K562 (cell line): ENCODE results near the gene IL12RB1. TPM values are rescaled to one million over a fixed set of nuclear protein-coding genes. Genes with fewer than 3 reads are reported as not detected.

Experiments
- TEAD1 ChIP-seq, 2 experiments: fragments of 450-650 bp in 1 of 2; sonication (generic) in 1 of 2; formaldehyde crosslinking; IDR thresholded peaks; 2 replicates each; pipeline versions ENCODE4 v1.4.0 to v1.8.0; 2020 to 2022; ENCODE audit warnings: mild to moderate bottlenecking in 2 of 2, missing genetic modification reagents in 1 of 2
- ZBED1 ChIP-seq: IDR thresholded peaks from 2 replicates; pipeline ENCODE4 v1.6.1; 2014
- ZSCAN29 ChIP-seq: fragments of 450-650 bp; IDR thresholded peaks from 2 replicates; pipeline ENCODE4 v1.6.1; 2017
- polyA plus RNA-seq, 8 experiments: library from polyadenylated mRNA; depleted of rRNA in 4 of 8; stranded (reverse) in 5 of 8; unstranded in 3 of 8; fragments of >200 nt; fragmentation: Nextera tagmentation in 2 of 8; fragmentation: Illumina TruSeq in 1 of 8; extraction: Ambion mirVana in 2 of 8; extraction: Trizol in 1 of 8; gene quantifications; 2 replicates each; pipeline versions ENCODE4 v1.2.1 to v1.2.3, GENCODE V29; 2011 to 2014; ENCODE audit warnings: inconsistent platforms in 1 of 8, missing spikeins in 1 of 8
- total RNA-seq, 7 experiments: library from RNA; depleted of rRNA in 6 of 7; stranded (reverse); fragments of >200 nt in 6 of 7; fragmentation: Illumina TruSeq in 2 of 7; extraction: Trizol in 2 of 7; gene quantifications; 2 replicates each; pipeline versions ENCODE4 v1.2.1 to v1.2.3, GENCODE V29; 2011 to 2021; ENCODE audit warnings: low replicate concordance in 1 of 7
- TF ChIP-seq, protein P1 (sequence below), 2 experiments: IDR thresholded peaks; 2 replicates each; pipeline ENCODE4 v1.6.1; 2012; ENCODE audit warnings: improper control_type of control experiment in 2 of 2, low read depth in 2 of 2, low read length in 2 of 2, borderline replicate concordance in 1 of 2
- TF ChIP-seq, protein P2 (sequence below): fragments of 250-450 bp; sonication (Bioruptor Pico); IDR thresholded peaks from 2 replicates; pipeline ENCODE4 v1.8.0; 2022; ENCODE audit warnings: moderate library complexity, mild to moderate bottlenecking, inconsistent platforms
- TF ChIP-seq, protein P3 (sequence below): sonication (generic); formaldehyde crosslinking; IDR thresholded peaks from 2 replicates; pipeline ENCODE4 v1.8.1; 2023; ENCODE audit warnings: mild to moderate bottlenecking, missing genetic modification reagents

IL12RB1 gene
- total and polyA plus RNA-seq, 9 of the 15 experiments (the other 6 are each of a cell fraction or from before 2014, with no cell fraction given) = 0.04 to 0.07 (median 0.06) TPM; not detected in 5

DNA sequence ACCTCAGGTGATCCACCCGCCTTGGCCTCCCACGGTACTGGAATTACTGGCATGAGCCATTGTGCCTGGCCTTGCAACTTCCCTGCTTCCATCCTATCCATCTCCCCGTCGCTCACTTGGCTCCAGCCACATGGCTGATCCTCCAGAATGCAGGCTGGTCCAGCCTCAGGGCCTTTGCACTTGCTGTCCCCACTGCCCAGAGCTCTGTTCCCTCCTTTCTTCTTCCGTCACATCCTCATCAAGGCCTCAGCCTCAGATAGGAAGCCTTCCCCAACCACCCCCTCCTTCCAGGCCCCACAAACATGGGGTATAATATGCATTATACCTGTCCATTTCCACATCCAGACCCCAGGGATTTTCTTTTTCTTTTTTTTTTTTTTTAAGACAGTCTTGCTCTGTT is 27.1 kb upstream of the IL12RB1 start (continued):
- TF ChIP-seq, protein P1, sequence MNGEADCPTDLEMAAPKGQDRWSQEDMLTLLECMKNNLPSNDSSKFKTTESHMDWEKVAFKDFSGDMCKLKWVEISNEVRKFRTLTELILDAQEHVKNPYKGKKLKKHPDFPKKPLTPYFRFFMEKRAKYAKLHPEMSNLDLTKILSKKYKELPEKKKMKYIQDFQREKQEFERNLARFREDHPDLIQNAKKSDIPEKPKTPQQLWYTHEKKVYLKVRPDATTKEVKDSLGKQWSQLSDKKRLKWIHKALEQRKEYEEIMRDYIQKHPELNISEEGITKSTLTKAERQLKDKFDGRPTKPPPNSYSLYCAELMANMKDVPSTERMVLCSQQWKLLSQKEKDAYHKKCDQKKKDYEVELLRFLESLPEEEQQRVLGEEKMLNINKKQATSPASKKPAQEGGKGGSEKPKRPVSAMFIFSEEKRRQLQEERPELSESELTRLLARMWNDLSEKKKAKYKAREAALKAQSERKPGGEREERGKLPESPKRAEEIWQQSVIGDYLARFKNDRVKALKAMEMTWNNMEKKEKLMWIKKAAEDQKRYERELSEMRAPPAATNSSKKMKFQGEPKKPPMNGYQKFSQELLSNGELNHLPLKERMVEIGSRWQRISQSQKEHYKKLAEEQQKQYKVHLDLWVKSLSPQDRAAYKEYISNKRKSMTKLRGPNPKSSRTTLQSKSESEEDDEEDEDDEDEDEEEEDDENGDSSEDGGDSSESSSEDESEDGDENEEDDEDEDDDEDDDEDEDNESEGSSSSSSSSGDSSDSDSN (IDR thresholded peaks at IDR 0.05; ENCODE audit: borderline replicate concordance in 1 of 2, low read depth in 2 of 2, low read length in 2 of 2) = no peak
- TF ChIP-seq, protein P2, sequence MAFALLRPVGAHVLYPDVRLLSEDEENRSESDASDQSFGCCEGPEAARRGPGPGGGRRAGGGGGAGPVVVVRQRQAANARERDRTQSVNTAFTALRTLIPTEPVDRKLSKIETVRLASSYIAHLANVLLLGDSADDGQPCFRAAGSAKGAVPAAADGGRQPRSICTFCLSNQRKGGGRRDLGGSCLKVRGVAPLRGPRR (CRISPR knock-in tag) = no peak
- TF ChIP-seq ZSCAN29 (no peak), ZBED1 (no peak), TEAD1 (CRISPR knock-in tag; IDR thresholded peaks at IDR 0.05) (no peak)
- TF ChIP-seq, protein P3, sequence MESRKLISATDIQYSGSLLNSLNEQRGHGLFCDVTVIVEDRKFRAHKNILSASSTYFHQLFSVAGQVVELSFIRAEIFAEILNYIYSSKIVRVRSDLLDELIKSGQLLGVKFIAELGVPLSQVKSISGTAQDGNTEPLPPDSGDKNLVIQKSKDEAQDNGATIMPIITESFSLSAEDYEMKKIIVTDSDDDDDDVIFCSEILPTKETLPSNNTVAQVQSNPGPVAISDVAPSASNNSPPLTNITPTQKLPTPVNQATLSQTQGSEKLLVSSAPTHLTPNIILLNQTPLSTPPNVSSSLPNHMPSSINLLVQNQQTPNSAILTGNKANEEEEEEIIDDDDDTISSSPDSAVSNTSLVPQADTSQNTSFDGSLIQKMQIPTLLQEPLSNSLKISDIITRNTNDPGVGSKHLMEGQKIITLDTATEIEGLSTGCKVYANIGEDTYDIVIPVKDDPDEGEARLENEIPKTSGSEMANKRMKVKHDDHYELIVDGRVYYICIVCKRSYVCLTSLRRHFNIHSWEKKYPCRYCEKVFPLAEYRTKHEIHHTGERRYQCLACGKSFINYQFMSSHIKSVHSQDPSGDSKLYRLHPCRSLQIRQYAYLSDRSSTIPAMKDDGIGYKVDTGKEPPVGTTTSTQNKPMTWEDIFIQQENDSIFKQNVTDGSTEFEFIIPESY (CRISPR knock-in tag) = no peak
